Measurements from ENCODE around the gene ANKRD61.
"Not testable (repeated sequence)": the region's sequence is repeated elsewhere in the genome, so short reads cannot be mapped to it uniquely, and the experiment has no call there.

The ANKRD61 gene

GRCh38 chr7:6032167-6032566 is 991 bp downstream of the ANKRD61 start:
- no peak for DNase-seq

GRCh38 chr7:6032641-6033040 is 1.5 kb downstream of the ANKRD61 start:
- no peak for DNase-seq

- no peak for DNase-seq
These were observed 4.0 kb downstream of the ANKRD61 start for GRCh38 chr7:6035165-6035564.

- no peak for DNase-seq
These were observed 4.5 kb downstream of the ANKRD61 start for GRCh38 chr7:6035686-6036085.

- DNase-seq = no peak
These were observed 18.6 kb downstream of the ANKRD61 start for GRCh38 chr7:6049780-6050179.

- DNase-seq = not testable (repeated sequence)
These were observed 20.0 kb downstream of the ANKRD61 start for GRCh38 chr7:6051185-6051584.

GRCh38 chr7:6056616-6057015 is 25.4 kb downstream of the ANKRD61 start:
- DNase-seq = no peak

GRCh38 chr7:6057316-6058129 is 26.3 kb downstream of the ANKRD61 start:
- DNase-seq = no peak

- not testable (repeated sequence) for DNase-seq
These were observed 28.8 kb downstream of the ANKRD61 start for GRCh38 chr7:6059941-6060340.

- DNase-seq = no peak
These were observed 40.2 kb downstream of the ANKRD61 start for GRCh38 chr7:6071406-6071805.

GRCh38 chr7:6074612-6075380 is 43.6 kb downstream of the ANKRD61 start:
- DNase-seq = no peak

- DNase-seq = no peak
These were observed 47.4 kb downstream of the ANKRD61 start for GRCh38 chr7:6078548-6078947.

- not testable (repeated sequence) for DNase-seq
These were observed 51.9 kb downstream of the ANKRD61 start for GRCh38 chr7:6083047-6083446.

Data from SHP77 (cell line).